Testis (tissue), 2 donors: Measurements from ENCODE around the gene ATP2C1.

Experiments
- POLR2A ChIP-seq: fragments of 450-650 bp; IDR thresholded peaks from one replicate; pipeline ENCODE4 v1.6.1; 2017; ENCODE audit warnings: antibody characterized with exemption, mild to moderate bottlenecking, moderate library complexity
- TF ChIP-seq, protein P1 (sequence below), 3 experiments: fragments of 450-650 bp in 2 of 3; fragments of 200-600 bp in 1 of 3; sonication (generic) in 1 of 3; IDR thresholded peaks; one replicate each; pipeline ENCODE4 v1.5.1; 2016 to 2019; ENCODE audit warnings: antibody characterized with exemption in 3 of 3, mild to moderate bottlenecking in 2 of 3, moderate library complexity in 1 of 3

GRCh38 chr3:130969621-130970020, 75.7 kb downstream of the ATP2C1 start:
- TF ChIP-seq, protein P1, sequence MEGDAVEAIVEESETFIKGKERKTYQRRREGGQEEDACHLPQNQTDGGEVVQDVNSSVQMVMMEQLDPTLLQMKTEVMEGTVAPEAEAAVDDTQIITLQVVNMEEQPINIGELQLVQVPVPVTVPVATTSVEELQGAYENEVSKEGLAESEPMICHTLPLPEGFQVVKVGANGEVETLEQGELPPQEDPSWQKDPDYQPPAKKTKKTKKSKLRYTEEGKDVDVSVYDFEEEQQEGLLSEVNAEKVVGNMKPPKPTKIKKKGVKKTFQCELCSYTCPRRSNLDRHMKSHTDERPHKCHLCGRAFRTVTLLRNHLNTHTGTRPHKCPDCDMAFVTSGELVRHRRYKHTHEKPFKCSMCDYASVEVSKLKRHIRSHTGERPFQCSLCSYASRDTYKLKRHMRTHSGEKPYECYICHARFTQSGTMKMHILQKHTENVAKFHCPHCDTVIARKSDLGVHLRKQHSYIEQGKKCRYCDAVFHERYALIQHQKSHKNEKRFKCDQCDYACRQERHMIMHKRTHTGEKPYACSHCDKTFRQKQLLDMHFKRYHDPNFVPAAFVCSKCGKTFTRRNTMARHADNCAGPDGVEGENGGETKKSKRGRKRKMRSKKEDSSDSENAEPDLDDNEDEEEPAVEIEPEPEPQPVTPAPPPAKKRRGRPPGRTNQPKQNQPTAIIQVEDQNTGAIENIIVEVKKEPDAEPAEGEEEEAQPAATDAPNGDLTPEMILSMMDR (IDR thresholded peaks at IDR 0.05) = no peak
- TF ChIP-seq POLR2A = no peak
